Measurements from ENCODE around the gene ASIC2. TPM values are rescaled to one million over a fixed set of nuclear protein-coding genes. Genes with fewer than 3 reads are reported as not detected.

The ASIC2 gene
- total RNA-seq, 1 experiment from 2014 or later = 0.74 TPM

GRCh38 chr17:33072421-33073161 lies 220.5 kb downstream of the ASIC2 start:
- H3K36me3 Mint-ChIP-seq (ENCODE audit: insufficient read depth in 1 of 3, low read depth in 3 of 3) = peaks cover 0 to 5% (median 0%) of the 10 kb centered on the region in 3 experiments; a peak in 1 of 7 replicates
- Histone ChIP-seq H4K20me1 (ENCODE audit: control insufficient read depth, insufficient read depth, insufficient read length) (no peaks in the 10 kb centered on the region), H2AK5ac (ENCODE audit: insufficient read length, low read length) (no peak overlapping the region), H3K23ac (ENCODE audit: insufficient read length, low read depth, low read length) (no peak overlapping the region), H3T11ph (ENCODE audit: low read length) (no peak overlapping the region), H4K91ac (ENCODE audit: insufficient read length, low read depth, low read length) (no peak overlapping the region), H3K79me1 (ENCODE audit: insufficient read depth, low read depth, low read length, poor library complexity, severe bottlenecking) (no peaks in the 10 kb centered on the region), H2BK120ac (ENCODE audit: low read depth, low read length, poor library complexity, severe bottlenecking) (no peak overlapping the region), H3K23me2 (ENCODE audit: insufficient read length, low read depth, low read length, poor library complexity, severe bottlenecking) (no peaks in the 10 kb centered on the region), H2BK12ac (ENCODE audit: insufficient read length, low read depth, low read length) (no peak overlapping the region), H3K27ac (ENCODE audit: insufficient read length, low read depth, low read length) (no peak overlapping the region), H3K79me2 (ENCODE audit: insufficient read depth, low read length) (no peaks in the 10 kb centered on the region), H3K27me3 (ENCODE audit: insufficient read depth, low read length) (no peaks in the 10 kb centered on the region), H3K4me2 (ENCODE audit: insufficient read depth, insufficient read length, low read length) (no peak overlapping the region), H4K5ac (ENCODE audit: insufficient read length, low read depth, low read length) (no peak overlapping the region), H3K18ac (ENCODE audit: insufficient read length, low read depth, low read length) (no peak overlapping the region), H2BK15ac (ENCODE audit: low read depth, low read length) (no peak overlapping the region), H3K9ac (ENCODE audit: extremely low read depth, insufficient read length, low read length) (no peak overlapping the region), H3K4me1 (ENCODE audit: insufficient read depth, low read length) (no peaks in the 10 kb centered on the region), H3K9me3 (ENCODE audit: control insufficient read depth, low read depth, low read length) (no peaks in the 10 kb centered on the region), H3K56ac (ENCODE audit: insufficient read length, low read depth, low read length) (no peak overlapping the region), H2BK5ac (ENCODE audit: insufficient read length, low read length) (no peak overlapping the region), H3K4ac (ENCODE audit: low read depth, low read length) (no peak overlapping the region), H2AFZ (ENCODE audit: low read length) (no peak overlapping the region), H2BK20ac (ENCODE audit: low read depth, low read length, poor library complexity, severe bottlenecking) (no peak overlapping the region), H4K8ac (replicated peaks; ENCODE audit: insufficient read length, low read depth, low read length) (no peak overlapping the region), H3K14ac (ENCODE audit: insufficient read depth, low read length) (no peak overlapping the region)
- no peak for DNase-seq
- TF ChIP-seq, protein P1, sequence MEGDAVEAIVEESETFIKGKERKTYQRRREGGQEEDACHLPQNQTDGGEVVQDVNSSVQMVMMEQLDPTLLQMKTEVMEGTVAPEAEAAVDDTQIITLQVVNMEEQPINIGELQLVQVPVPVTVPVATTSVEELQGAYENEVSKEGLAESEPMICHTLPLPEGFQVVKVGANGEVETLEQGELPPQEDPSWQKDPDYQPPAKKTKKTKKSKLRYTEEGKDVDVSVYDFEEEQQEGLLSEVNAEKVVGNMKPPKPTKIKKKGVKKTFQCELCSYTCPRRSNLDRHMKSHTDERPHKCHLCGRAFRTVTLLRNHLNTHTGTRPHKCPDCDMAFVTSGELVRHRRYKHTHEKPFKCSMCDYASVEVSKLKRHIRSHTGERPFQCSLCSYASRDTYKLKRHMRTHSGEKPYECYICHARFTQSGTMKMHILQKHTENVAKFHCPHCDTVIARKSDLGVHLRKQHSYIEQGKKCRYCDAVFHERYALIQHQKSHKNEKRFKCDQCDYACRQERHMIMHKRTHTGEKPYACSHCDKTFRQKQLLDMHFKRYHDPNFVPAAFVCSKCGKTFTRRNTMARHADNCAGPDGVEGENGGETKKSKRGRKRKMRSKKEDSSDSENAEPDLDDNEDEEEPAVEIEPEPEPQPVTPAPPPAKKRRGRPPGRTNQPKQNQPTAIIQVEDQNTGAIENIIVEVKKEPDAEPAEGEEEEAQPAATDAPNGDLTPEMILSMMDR (conservative IDR thresholded peaks at IDR 0.05) = no peak
- peaks cover 28% of the 10 kb centered on the region for H3K27me3 Mint-ChIP-seq (ENCODE audit: low read depth)
- H3K4me3 Mint-ChIP-seq = no peak overlapping the region
- no peak overlapping the region for H3K27ac Mint-ChIP-seq
- peaks cover 6 to 8% of the 10 kb centered on the region in 2 experiments; a peak in 2 of 5 replicates for H3K9me3 Mint-ChIP-seq
- H3K4me1 Mint-ChIP-seq = peaks cover 6 to 8% of the 10 kb centered on the region in 2 experiments
- no CpG with 5 or more reads among the region's 12 CpGs for WGBS (ENCODE audit: extremely low coverage, insufficient read length, low lambda C conversion rate)

All from H9 (cell line).